ENCODE measurements around the gene PPL. TPM values are rescaled to one million over a fixed set of nuclear protein-coding genes. Genes with fewer than 3 reads are reported as not detected.

The PPL gene
- total and polyA plus RNA-seq, 2 of the 8 experiments (the other 6 are each of a cell fraction or from before 2014, with no cell fraction given), result 11.3 to 29.5 TPM

- Histone ChIP-seq H3K23me2 (ENCODE audit: low read depth, low read length) (no peaks in the 10 kb centered on the region), H3K36me3 (ENCODE audit: control insufficient read depth in 2 of 4, insufficient read depth in 4 of 4, low read length in 3 of 4) (peaks cover 25 to 63% (median 44%) of the 10 kb centered on the region in 4 experiments), H4K8ac (ENCODE audit: extremely low read depth, insufficient read depth, low read length) (no peak overlapping the region), H2BK15ac (ENCODE audit: low read length) (no peak overlapping the region), H3K27ac (ENCODE audit: low read depth, low read length) (no peak overlapping the region), H3K4me1 (replicated peaks in 1 of 4; ENCODE audit: control insufficient read depth in 3 of 4, insufficient read depth in 4 of 4, low read length in 3 of 4) (no peaks in the 10 kb centered on the region), H4K20me1 (replicated peaks in 1 of 2; ENCODE audit: control insufficient read depth in 1 of 2, insufficient read depth in 2 of 2, low read length in 2 of 2) (peaks cover 4 to 8% of the 10 kb centered on the region in 2 experiments), H3K18ac (ENCODE audit: extremely low read depth, low read length) (no peak overlapping the region), H3K56ac (replicated peaks; ENCODE audit: insufficient read length, low read depth, low read length) (no peak overlapping the region), H3K9ac (replicated peaks in 1 of 4; ENCODE audit: extremely low read depth in 1 of 4, low read depth in 3 of 4, low read length in 3 of 4) (no peak overlapping the region), H2BK12ac (ENCODE audit: low read depth, low read length) (no peak overlapping the region), H3K14ac (ENCODE audit: insufficient read length) (no peak overlapping the region), H2BK120ac (replicated peaks; ENCODE audit: low read depth, low read length) (no peak overlapping the region), H3K4me2 (ENCODE audit: insufficient read depth in 1 of 2, low read depth in 2 of 2, low read length in 2 of 2) (no peak overlapping the region), H2BK20ac (ENCODE audit: low read length) (no peak overlapping the region), H3K79me1 (ENCODE audit: low read depth, low read length) (no peaks in the 10 kb centered on the region; the same call in none of the 2 replicates), H2AFZ (ENCODE audit: low read length) (no peak overlapping the region), H4K5ac (ENCODE audit: insufficient read length, low read depth, low read length) (no peak overlapping the region), H2AK5ac (ENCODE audit: low read depth, low read length) (no peak overlapping the region), H3K27me3 (replicated peaks in 1 of 4; ENCODE audit: control insufficient read depth in 3 of 4, extremely low read depth in 1 of 4, insufficient read depth in 3 of 4, low read length in 3 of 4) (no peaks in the 10 kb centered on the region), H3K9me3 (ENCODE audit: insufficient read depth in 2 of 2, low read depth in 1 of 2, low read length in 1 of 2) (no peaks in the 10 kb centered on the region), H4K91ac (replicated peaks; ENCODE audit: insufficient read length, low read length) (no peak overlapping the region), H3K23ac (ENCODE audit: insufficient read length) (no peak overlapping the region), H3K4ac (replicated peaks; ENCODE audit: insufficient read length, low read depth, low read length) (no peak overlapping the region), H2BK5ac (ENCODE audit: low read depth, low read length) (no peak overlapping the region), H3K79me2 (ENCODE audit: control insufficient read depth in 1 of 2, insufficient read depth in 2 of 2, low read length in 2 of 2) (peaks cover 5 to 29% of the 10 kb centered on the region in 2 experiments; a peak in 3 of 4 replicates), H3K4me3 (ENCODE audit: extremely low read depth in 1 of 4, insufficient read depth in 2 of 4, low read depth in 3 of 4, low read length in 4 of 4) (no peak overlapping the region)
- DNase-seq (ENCODE audit: low read depth in 1 of 2, low spot score in 2 of 2) (no peak), FAIRE-seq (no peak)
- TF ChIP-seq EZH2 (IDR thresholded peaks at IDR 0.05; ENCODE audit: low read depth, low read length, severe bottlenecking) (no peak), CREB1 (IDR thresholded peaks at IDR 0.05) (no peak), SRF (IDR thresholded peaks at IDR 0.05; ENCODE audit: low read depth, low read length) (no peak), NANOG (IDR thresholded peaks at IDR 0.05; ENCODE audit: insufficient read depth, low read depth, low read length, poor library complexity, severe bottlenecking) (no peak)
- 85% methylated on average over 4 of the region's 5 CpGs; no CpG with 5 or more reads in 1 of the 2 experiments for WGBS, 2 experiments (ENCODE audit: extremely low coverage in 1 of 2, insufficient coverage in 1 of 2, insufficient read length in 1 of 2, insufficient replicate concordance in 2 of 2, low coverage in 1 of 2, low lambda C conversion rate in 2 of 2, missing lambda C conversion rate in 1 of 2)
- ChIA-PET POLR2A (ENCODE audit: partially characterized antibody) (no interaction called here), CTCF (ENCODE audit: partially characterized antibody) (interaction anchor here (1.3 kb wide), 1 partner anchor 10 kb away, joined by 3 read pairs; no protein-coding TSS in a partner anchor)
These were observed 81.6 kb downstream of the PPL start for GRCh38 chr16:4855371-4855770.

All from H1 (cell line).